HG02970 (cell line): ENCODE results near the gene OSER1.

Experiments used
- ATAC-seq: cut with Tn5 transposase; IDR thresholded peaks from one replicate; pipeline ENCODE4 v1.9.1; 2021; ENCODE audit warnings: mild to moderate bottlenecking, moderate library complexity, moderate number of reproducible peaks; ENCODE audit not compliant: unreplicated experiment, low FRiP score

The OSER1 gene

GRCh38 chr20:44181611-44182010 is 29.0 kb downstream of the OSER1 start:
- ATAC-seq: no peak

GRCh38 chr20:44180814-44181213 is 29.8 kb downstream of the OSER1 start:
- ATAC-seq: no peak

- no peak for ATAC-seq
Observed at GRCh38 chr20:44176833-44177534, 33.6 kb downstream of the OSER1 start.

- ATAC-seq: no peak
Observed at GRCh38 chr20:44174996-44175765, 35.4 kb downstream of the OSER1 start.

GRCh38 chr20:44173846-44174245 is 36.7 kb downstream of the OSER1 start:
- no peak for ATAC-seq

GRCh38 chr20:44173116-44173515 is 37.5 kb downstream of the OSER1 start:
- ATAC-seq: no peak

GRCh38 chr20:44172572-44172950 is 38.0 kb downstream of the OSER1 start:
- no peak for ATAC-seq

- no peak for ATAC-seq
Observed at GRCh38 chr20:44171775-44172571, 38.6 kb downstream of the OSER1 start.

- ATAC-seq: no peak
Observed at GRCh38 chr20:44170816-44171410, 39.7 kb downstream of the OSER1 start.

GRCh38 chr20:44167736-44168135 is 42.8 kb downstream of the OSER1 start:
- no peak for ATAC-seq

GRCh38 chr20:44166477-44166876 is 44.1 kb downstream of the OSER1 start:
- ATAC-seq: no peak

GRCh38 chr20:44166008-44166407 is 44.6 kb downstream of the OSER1 start:
- ATAC-seq: no peak

- ATAC-seq: no peak
Observed at GRCh38 chr20:44160133-44160532, 50.4 kb downstream of the OSER1 start.

GRCh38 chr20:44159711-44160110 is 50.9 kb downstream of the OSER1 start:
- no peak for ATAC-seq

- no peak for ATAC-seq
Observed at GRCh38 chr20:44159125-44159524, 51.4 kb downstream of the OSER1 start.

- ATAC-seq: no peak
Observed at GRCh38 chr20:44157061-44157460, 53.5 kb downstream of the OSER1 start.

GRCh38 chr20:44154521-44155001 is 56.0 kb downstream of the OSER1 start:
- no peak for ATAC-seq

GRCh38 chr20:44153636-44154043 is 56.9 kb downstream of the OSER1 start:
- ATAC-seq: no peak

- no peak for ATAC-seq
Observed at GRCh38 chr20:44151621-44152416, 58.8 kb downstream of the OSER1 start.

GRCh38 chr20:44146272-44146671 is 64.3 kb downstream of the OSER1 start:
- no peak for ATAC-seq
